ENCODE results near the gene LTBP2.
"Not testable (repeated sequence)": the region's sequence is repeated elsewhere in the genome, so short reads cannot be mapped to it uniquely, and the experiment has no call there.

LTBP2 gene

GRCh38 chr14:74474376-74474775, 137.7 kb downstream of the LTBP2 start:
- Mint-ChIP-seq H3K27ac (no peak overlapping the region), H3K4me1 (ENCODE audit: low read depth) (no peaks in the 10 kb centered on the region), H3K36me3 (ENCODE audit: low read depth) (peaks cover 2% of the 10 kb centered on the region), H3K4me3 (no peak overlapping the region), H3K9me3 (no peaks in the 10 kb centered on the region), H3K27me3 (ENCODE audit: low read depth) (no peaks in the 10 kb centered on the region)

GRCh38 chr14:74472601-74473000, 139.4 kb downstream of the LTBP2 start:
- no peak overlapping the region for H3K27ac Mint-ChIP-seq
- peaks cover 2% of the 10 kb centered on the region for H3K4me1 Mint-ChIP-seq (ENCODE audit: low read depth)
- H3K9me3 Mint-ChIP-seq: no peaks in the 10 kb centered on the region
- H3K27me3 Mint-ChIP-seq (ENCODE audit: low read depth): no peaks in the 10 kb centered on the region
- peaks cover 2% of the 10 kb centered on the region for H3K36me3 Mint-ChIP-seq (ENCODE audit: low read depth)
- H3K4me3 Mint-ChIP-seq: no peak overlapping the region

DNA sequence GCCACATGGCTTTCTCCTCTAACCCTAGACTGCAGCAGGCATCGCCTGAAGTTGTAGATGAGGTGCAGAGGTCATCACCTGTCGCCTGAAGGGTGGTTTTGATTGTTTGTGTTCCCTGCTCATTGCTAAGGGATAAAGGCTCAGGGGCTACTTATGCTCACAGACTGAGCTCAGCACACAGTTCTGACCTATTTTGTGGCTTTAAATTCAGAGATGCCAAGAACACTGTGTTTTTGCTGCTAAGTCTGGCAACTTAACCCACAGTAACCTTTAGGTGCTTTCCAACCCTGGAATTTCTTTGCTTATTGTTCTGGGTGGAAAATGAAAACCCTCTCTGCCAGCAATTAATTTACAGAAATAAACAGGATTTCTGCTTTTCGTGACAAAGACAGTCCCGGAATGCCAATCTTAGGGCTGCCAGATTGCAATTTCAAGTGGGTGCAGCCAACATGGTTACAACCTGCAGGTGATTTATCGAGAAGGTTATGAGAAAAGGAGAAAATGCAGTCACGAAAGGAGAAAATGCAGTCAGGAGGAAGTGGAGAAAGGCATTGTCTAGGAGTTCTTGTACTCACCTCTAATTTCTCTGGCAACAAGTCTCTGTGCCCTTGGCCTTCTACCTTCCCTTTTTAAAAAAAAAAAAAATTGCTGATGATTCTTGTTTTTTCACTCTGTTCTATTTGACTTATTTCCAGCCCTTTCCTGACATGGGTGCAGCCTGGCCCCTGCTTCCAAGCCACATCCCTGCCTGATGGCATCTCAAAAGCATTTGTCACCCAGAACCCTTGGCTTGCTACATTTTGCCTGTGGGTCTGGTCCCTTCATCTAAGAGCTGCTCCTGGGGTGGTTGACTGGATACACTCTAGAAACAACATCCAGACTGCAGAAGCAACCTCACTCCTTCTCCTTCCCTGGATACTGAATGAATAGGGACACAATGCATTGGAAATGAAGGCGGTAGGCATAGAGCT, 142.2 kb downstream of the LTBP2 start:
- H3K27me3 Mint-ChIP-seq (ENCODE audit: low read depth): no peaks in the 10 kb centered on the region
- H3K4me3 Mint-ChIP-seq: no peak overlapping the region
- H3K4me1 Mint-ChIP-seq (ENCODE audit: low read depth): peaks cover 2% of the 10 kb centered on the region
- H3K36me3 Mint-ChIP-seq (ENCODE audit: low read depth): no peaks in the 10 kb centered on the region
- no peak overlapping the region for H3K27ac Mint-ChIP-seq
- no peaks in the 10 kb centered on the region for H3K9me3 Mint-ChIP-seq

DNA sequence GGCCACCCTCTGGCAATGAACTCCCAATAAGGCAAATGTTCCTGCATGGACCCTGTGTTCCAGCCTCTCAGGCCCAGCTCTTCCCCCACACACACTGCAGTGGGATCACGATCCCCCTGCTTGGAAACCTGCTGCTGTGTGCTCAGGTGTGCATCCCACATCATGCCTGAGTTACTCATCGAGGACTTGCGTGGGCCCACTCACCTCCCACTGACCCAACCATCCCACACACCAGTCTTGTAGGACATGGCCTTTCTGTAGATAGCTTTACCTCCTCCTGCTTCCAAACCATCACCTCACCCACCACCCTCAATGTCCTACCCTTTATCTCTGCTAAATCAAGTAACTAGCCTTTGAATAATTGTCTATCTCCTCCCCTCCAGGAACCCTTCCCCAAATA, 143.5 kb downstream of the LTBP2 start:
- no peaks in the 10 kb centered on the region for H3K9me3 Mint-ChIP-seq
- no peak overlapping the region for H3K4me3 Mint-ChIP-seq
- no peaks in the 10 kb centered on the region for H3K27me3 Mint-ChIP-seq (ENCODE audit: low read depth)
- peaks cover 2% of the 10 kb centered on the region for H3K4me1 Mint-ChIP-seq (ENCODE audit: low read depth)
- no peaks in the 10 kb centered on the region for H3K36me3 Mint-ChIP-seq (ENCODE audit: low read depth)
- H3K27ac Mint-ChIP-seq: no peak overlapping the region

GRCh38 chr14:74465335-74465734, 146.7 kb downstream of the LTBP2 start:
- Mint-ChIP-seq H3K27me3 (ENCODE audit: low read depth) (peaks cover 5% of the 10 kb centered on the region), H3K4me3 (no peak overlapping the region), H3K27ac (no peak overlapping the region), H3K36me3 (ENCODE audit: low read depth) (no peaks in the 10 kb centered on the region), H3K9me3 (no peaks in the 10 kb centered on the region), H3K4me1 (ENCODE audit: low read depth) (peaks cover 2% of the 10 kb centered on the region)

- peaks cover 5% of the 10 kb centered on the region for H3K27me3 Mint-ChIP-seq (ENCODE audit: low read depth)
- H3K27ac Mint-ChIP-seq: no peak overlapping the region
- no peaks in the 10 kb centered on the region for H3K9me3 Mint-ChIP-seq
- no peak overlapping the region for H3K4me3 Mint-ChIP-seq
- peaks cover 4% of the 10 kb centered on the region for H3K4me1 Mint-ChIP-seq (ENCODE audit: low read depth)
- no peaks in the 10 kb centered on the region for H3K36me3 Mint-ChIP-seq (ENCODE audit: low read depth)
Observed at GRCh38 chr14:74464785-74465184, 147.3 kb downstream of the LTBP2 start.

GRCh38 chr14:74463697-74464096, 148.3 kb downstream of the LTBP2 start:
- Mint-ChIP-seq H3K4me1 (ENCODE audit: low read depth) (peaks cover 4% of the 10 kb centered on the region), H3K36me3 (ENCODE audit: low read depth) (no peaks in the 10 kb centered on the region), H3K27ac (no peak overlapping the region), H3K9me3 (no peaks in the 10 kb centered on the region), H3K27me3 (ENCODE audit: low read depth) (peaks cover 5% of the 10 kb centered on the region), H3K4me3 (no peak overlapping the region)

DNA sequence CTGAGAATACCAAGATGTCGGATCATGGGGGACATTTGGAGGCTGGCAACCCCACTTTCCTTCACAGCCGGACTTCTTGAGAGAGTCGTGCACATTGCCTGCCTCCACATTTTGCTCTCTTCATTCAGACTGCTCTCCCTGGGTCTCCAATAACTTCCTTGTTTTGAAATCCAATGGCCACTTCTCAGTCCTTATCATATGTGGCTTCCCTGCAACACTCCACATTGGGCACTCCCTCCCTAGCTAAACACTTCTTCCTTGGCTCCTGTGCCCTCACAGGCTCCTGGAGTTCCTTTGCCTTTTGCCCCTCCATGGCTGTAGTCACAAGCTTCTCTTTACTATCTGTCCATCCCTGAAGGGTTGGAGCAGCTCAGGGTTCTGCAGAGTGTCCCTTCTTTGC, 149.0 kb downstream of the LTBP2 start:
- Mint-ChIP-seq H3K4me3 (no peak overlapping the region), H3K27ac (no peak overlapping the region), H3K36me3 (ENCODE audit: low read depth) (no peaks in the 10 kb centered on the region), H3K9me3 (no peaks in the 10 kb centered on the region), H3K4me1 (ENCODE audit: low read depth) (peaks cover 2% of the 10 kb centered on the region), H3K27me3 (ENCODE audit: low read depth) (peaks cover 5% of the 10 kb centered on the region)

DNA sequence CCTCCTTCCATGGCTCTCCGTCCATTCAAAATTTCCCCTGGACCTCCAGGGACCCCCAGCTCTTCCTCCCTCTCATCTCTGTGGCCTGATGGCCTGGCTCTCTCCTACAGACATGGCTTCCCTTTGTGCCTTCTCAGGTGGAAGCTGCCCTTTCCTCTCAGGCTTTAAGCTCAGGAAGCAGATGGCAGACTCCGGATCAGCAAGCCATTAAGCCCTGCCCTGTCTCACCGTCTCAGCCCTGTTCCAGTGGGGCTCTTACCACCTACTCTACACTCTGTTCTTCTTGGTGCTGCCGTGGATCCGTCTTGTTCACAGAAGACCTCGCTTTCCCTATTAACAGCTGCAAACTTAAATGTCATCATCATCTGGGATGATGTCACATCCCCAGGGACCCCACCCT, 152.1 kb downstream of the LTBP2 start:
- Mint-ChIP-seq H3K9me3 (no peaks in the 10 kb centered on the region), H3K27me3 (ENCODE audit: low read depth) (peaks cover 9% of the 10 kb centered on the region), H3K36me3 (ENCODE audit: low read depth) (no peaks in the 10 kb centered on the region), H3K27ac (no peak overlapping the region), H3K4me1 (ENCODE audit: low read depth) (peaks cover 2% of the 10 kb centered on the region), H3K4me3 (no peak overlapping the region)

DNA sequence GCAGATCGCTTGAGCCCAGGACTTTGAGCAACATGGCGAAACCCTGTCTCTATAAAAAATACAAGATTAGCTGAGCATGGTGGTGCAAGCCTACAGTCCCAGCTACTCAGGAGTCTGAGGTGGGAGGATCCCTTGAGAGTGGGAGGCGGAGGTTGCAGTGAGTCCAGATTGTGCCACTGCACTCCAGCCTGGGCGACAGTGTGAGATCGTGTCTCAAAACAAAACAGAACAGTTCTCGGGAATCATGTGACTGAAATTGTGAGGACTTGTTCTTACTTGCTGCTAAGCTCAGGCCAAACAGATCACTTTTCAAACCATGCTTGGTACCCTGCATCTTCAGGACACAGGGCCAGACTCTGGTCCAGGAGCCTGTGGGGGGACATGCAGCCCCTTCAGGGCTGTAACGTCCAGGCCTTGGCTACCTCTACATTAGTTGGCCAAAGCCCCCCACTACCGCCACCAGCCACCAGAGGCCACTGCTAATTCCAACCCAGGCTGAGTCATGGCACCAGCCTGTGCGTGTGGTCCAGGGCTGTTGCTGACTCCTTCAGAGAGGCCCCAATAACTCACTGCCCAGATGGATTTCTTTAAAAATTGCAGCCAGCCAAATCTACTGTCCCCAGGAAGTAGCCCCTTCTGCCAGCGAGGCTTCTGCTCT, 152.6 kb downstream of the LTBP2 start:
- Mint-ChIP-seq H3K27me3 (ENCODE audit: low read depth) (peaks cover 9% of the 10 kb centered on the region), H3K4me1 (ENCODE audit: low read depth) (peaks cover 2% of the 10 kb centered on the region), H3K27ac (no peak overlapping the region), H3K9me3 (no peaks in the 10 kb centered on the region), H3K36me3 (ENCODE audit: low read depth) (no peaks in the 10 kb centered on the region), H3K4me3 (no peak overlapping the region)

DNA sequence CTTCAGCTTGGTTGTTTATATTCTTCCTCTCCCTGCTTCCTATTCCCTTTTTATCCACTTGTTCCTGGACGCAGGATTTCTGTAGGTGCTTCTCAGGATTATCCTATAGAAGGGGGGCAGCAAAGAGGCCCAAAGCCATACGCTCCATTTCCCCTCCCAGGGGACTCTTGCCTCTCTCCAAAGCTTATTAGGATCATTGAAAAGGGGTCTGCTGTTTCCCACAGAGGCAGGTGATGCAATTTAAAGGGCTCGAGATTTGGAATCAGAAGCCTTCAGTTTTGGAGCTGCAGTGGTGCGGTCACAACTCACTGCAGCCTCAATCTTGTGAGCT, 154.5 kb downstream of the LTBP2 start:
- Mint-ChIP-seq H3K27ac (no peak overlapping the region), H3K9me3 (no peaks in the 10 kb centered on the region), H3K36me3 (ENCODE audit: low read depth) (no peaks in the 10 kb centered on the region), H3K27me3 (ENCODE audit: low read depth) (peaks cover 15% of the 10 kb centered on the region), H3K4me3 (no peak overlapping the region), H3K4me1 (ENCODE audit: low read depth) (peaks cover 2% of the 10 kb centered on the region)

GRCh38 chr14:74456684-74457564, 155.1 kb downstream of the LTBP2 start:
- Mint-ChIP-seq H3K9me3 (no peaks in the 10 kb centered on the region), H3K4me3 (no peak overlapping the region), H3K4me1 (ENCODE audit: low read depth) (peaks cover 2% of the 10 kb centered on the region), H3K27ac (no peak overlapping the region), H3K36me3 (ENCODE audit: low read depth) (no peaks in the 10 kb centered on the region), H3K27me3 (ENCODE audit: low read depth) (peaks cover 21% of the 10 kb centered on the region)

DNA sequence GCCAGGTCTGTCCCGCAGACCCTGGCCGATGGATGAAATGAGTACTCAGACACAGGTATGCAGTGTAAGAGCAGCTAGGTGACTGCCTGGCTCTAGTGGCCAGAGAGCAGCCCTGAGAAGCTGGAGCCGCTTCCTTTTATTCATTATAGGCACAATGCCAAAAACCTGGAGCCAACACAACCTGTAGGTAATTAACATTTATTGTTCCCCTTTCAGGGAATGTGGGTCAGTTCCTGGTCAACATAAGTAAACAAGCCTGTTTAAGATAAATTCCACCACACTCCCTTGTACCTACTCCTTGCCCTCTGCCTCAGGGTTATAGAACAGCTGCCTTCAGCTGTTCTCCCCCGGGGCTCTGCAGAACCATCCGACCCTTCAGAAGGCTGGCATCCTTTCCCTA, 157.6 kb downstream of the LTBP2 start:
- H3K9me3 Mint-ChIP-seq; H3K27ac Mint-ChIP-seq; H3K36me3 Mint-ChIP-seq (ENCODE audit: low read depth); H3K4me3 Mint-ChIP-seq; H3K4me1 Mint-ChIP-seq (ENCODE audit: low read depth): not testable (repeated sequence)
- peaks cover 41% of the 10 kb centered on the region for H3K27me3 Mint-ChIP-seq (ENCODE audit: low read depth)
